Central memory CD8-positive, alpha-beta T cell (primary cell): Measurements from ENCODE around the gene RGS6.

ENCODE experiments used
- ATAC-seq: fragments of 150-1000 bp; cut with Tn5 transposase; replicated peaks from 2 replicates; pipeline ENCODE4 v1.10.0; 2022; ENCODE audit warnings: mild to moderate bottlenecking, moderate FRiP score, moderate number of reproducible peaks; ENCODE audit not compliant: poor library complexity, severe bottlenecking; ENCODE audit errors: extremely low read depth
- DNase-seq, 2 donors: peaks; one replicate each; pipeline ENCODE4 v3.0.0; 2021; ENCODE audit warnings: low spot score in 2 of 2
- H3K27ac Mint-ChIP-seq: one replicate; pipeline ENCODE4 v1.8.0; 2022; ENCODE audit warnings: low read depth, mild to moderate bottlenecking, moderate library complexity, mixed read lengths
- H3K27me3 Mint-ChIP-seq: one replicate; pipeline ENCODE4 v1.8.0; 2022; ENCODE audit warnings: mixed read lengths
- H3K36me3 Mint-ChIP-seq: one replicate; pipeline ENCODE4 v1.8.0; 2022; ENCODE audit warnings: mild to moderate bottlenecking, moderate library complexity, mixed read lengths; ENCODE audit not compliant: insufficient read depth
- H3K4me1 Mint-ChIP-seq: one replicate; pipeline ENCODE4 v1.8.0; 2022; ENCODE audit warnings: mixed read lengths
- H3K4me3 Mint-ChIP-seq: one replicate; pipeline ENCODE4 v1.8.0; 2022; ENCODE audit warnings: mild to moderate bottlenecking, moderate library complexity, mixed read lengths
- H3K9me3 Mint-ChIP-seq: one replicate; pipeline ENCODE4 v1.8.0; 2022; ENCODE audit warnings: mixed read lengths

RGS6 gene

GRCh38 chr14:71959055-71959454 lies 26.8 kb downstream of the RGS6 start:
- H3K9me3 Mint-ChIP-seq, result no peaks in the 10 kb centered on the region
- peaks cover 40% of the 10 kb centered on the region for H3K27me3 Mint-ChIP-seq
- ATAC-seq (no peak), DNase-seq (no peak)
- H3K36me3 Mint-ChIP-seq, result no peaks in the 10 kb centered on the region
- H3K4me3 Mint-ChIP-seq, result no peak overlapping the region
- no peaks in the 10 kb centered on the region for H3K4me1 Mint-ChIP-seq
- H3K27ac Mint-ChIP-seq, result no peak overlapping the region

DNA sequence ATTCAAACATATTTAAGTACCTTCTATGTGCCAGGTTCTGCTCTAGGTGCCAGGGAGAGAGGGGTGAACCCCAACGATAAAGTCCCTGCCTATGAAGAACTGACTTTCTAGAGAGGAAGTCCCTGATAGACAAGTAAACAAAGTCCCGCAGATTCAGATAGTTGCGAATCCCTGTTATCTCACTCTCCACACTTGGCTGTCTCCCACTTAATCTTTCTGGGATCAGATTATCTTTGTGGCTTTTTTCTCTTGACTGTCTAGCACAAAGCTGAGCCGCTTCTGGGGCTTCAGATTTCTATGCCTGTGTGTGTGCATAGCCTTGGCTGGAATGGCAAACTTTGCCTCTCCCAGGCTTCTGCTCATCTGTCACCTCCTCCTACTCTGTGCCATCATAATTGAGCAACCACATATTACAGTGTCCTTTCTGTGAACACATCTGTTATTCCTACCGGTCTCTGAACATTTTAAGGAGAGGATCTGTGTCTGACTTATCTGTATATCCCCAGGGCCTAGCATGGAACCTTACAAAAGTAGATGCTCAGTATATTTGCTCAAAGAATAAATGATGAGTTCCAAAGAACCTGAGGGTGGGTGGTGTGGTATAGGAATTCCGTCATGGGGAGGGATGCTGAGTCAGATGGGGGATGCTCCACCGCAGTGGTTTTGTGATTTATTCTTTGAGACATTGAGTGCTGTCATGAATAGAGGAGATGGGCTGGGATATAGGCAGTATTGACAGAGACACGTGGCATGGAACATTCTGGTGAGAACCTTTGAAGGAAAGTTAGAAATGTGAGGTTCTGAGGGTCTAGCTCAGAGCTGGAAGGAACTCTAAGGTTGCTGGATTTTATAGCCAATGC lies 28.5 kb downstream of the RGS6 start:
- no peak for ATAC-seq
- Mint-ChIP-seq H3K9me3 (no peaks in the 10 kb centered on the region), H3K36me3 (no peaks in the 10 kb centered on the region), H3K27me3 (peaks cover 48% of the 10 kb centered on the region), H3K27ac (no peak overlapping the region), H3K4me3 (no peak overlapping the region), H3K4me1 (no peaks in the 10 kb centered on the region)
- DNase-seq, result no peak

- Mint-ChIP-seq H3K9me3 (no peaks in the 10 kb centered on the region), H3K4me3 (no peak overlapping the region), H3K4me1 (no peaks in the 10 kb centered on the region), H3K36me3 (no peaks in the 10 kb centered on the region), H3K27ac (no peak overlapping the region), H3K27me3 (peaks cover 36% of the 10 kb centered on the region)
- DNase-seq, result no peak
- ATAC-seq, result no peak
Measured at GRCh38 chr14:71961972-71962371, 29.7 kb downstream of the RGS6 start.

- Mint-ChIP-seq H3K27me3 (peaks cover 26% of the 10 kb centered on the region), H3K36me3 (no peaks in the 10 kb centered on the region), H3K27ac (no peak overlapping the region), H3K9me3 (no peaks in the 10 kb centered on the region), H3K4me1 (no peaks in the 10 kb centered on the region), H3K4me3 (no peak overlapping the region)
- ATAC-seq, result no peak
- DNase-seq, result no peak
Measured at GRCh38 chr14:71964716-71965115, 32.5 kb downstream of the RGS6 start.

DNA sequence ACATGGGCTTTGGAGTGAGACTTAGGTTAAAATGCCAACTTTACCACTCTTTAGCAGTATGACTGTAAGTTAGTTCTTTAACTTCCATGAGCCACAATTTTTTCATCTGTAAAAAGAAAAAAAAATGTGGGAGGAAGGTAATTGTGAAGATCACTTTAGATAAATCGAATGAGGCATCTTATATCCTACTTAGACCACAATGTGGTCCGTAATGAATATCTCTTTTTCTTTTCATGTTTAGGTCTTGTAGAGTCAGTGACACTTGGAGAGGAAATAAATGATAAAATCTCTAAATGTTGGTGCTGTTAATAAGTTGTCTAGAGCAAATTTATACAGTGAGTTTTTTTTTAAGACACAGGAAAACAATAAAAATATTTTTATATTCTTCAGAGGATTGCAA lies 34.3 kb downstream of the RGS6 start:
- DNase-seq, result no peak
- H3K27ac Mint-ChIP-seq, result no peak overlapping the region
- ATAC-seq, result no peak
- no peaks in the 10 kb centered on the region for H3K36me3 Mint-ChIP-seq
- peaks cover 10% of the 10 kb centered on the region for H3K27me3 Mint-ChIP-seq
- peaks cover 6% of the 10 kb centered on the region for H3K9me3 Mint-ChIP-seq
- H3K4me1 Mint-ChIP-seq, result no peaks in the 10 kb centered on the region
- no peak overlapping the region for H3K4me3 Mint-ChIP-seq

GRCh38 chr14:71967704-71968103 lies 35.5 kb downstream of the RGS6 start:
- H3K36me3 Mint-ChIP-seq, result peaks cover 1% of the 10 kb centered on the region
- no peak for ATAC-seq
- H3K9me3 Mint-ChIP-seq, result peaks cover 6% of the 10 kb centered on the region
- H3K4me3 Mint-ChIP-seq, result no peak overlapping the region
- peaks cover 18% of the 10 kb centered on the region for H3K27me3 Mint-ChIP-seq
- no peak for DNase-seq
- H3K27ac Mint-ChIP-seq, result no peak overlapping the region
- H3K4me1 Mint-ChIP-seq, result no peaks in the 10 kb centered on the region

DNA sequence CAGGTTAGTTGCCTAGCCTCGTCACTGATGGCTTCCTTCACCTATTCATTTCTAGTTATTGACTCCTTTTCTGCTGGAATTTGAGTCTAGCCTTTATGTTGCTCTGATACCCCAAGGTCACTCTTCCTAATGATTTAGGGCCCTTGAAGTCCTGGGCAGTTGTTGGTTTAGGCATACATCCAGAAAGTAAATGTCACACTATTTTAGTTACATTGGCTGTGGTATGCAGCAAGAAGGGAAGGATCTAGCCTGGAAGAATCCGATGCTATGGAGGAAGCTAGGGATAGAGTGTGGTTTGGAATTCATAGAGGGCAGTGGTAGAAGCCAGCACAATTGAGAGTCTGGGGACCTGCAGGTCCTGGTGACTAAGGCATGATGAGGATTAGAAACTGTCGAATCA lies 38.0 kb downstream of the RGS6 start:
- H3K4me1 Mint-ChIP-seq, result no peaks in the 10 kb centered on the region

DNA sequence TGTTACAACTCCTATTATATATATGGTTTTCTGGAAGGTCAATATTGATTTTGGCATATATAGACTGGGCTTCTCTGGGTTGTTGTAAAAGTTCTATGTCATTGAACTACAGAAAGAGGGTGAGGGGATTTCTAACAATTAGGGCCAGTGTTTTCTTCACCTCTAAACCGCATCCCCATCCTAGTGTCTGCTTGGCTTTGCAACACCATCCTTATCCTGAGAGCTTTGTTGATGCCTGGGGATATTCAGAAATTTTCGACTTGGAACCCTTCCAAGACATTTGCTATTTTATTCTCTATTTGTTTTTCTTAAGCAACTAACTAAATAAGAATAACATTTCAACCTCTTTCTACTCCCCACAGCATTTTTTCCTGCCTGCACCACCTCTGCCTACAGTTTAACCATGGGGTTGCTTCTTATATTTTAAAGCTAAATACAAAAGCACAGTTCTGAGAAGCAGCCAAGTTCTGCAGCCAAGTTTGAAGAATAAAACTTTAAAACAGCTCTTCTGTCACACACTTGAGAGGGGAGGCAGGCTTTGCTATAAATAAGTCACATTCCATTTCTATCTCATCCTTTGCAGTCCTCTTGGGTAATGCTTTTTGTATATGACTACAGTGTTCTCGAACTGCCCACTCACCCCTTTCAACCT lies 53.4 kb downstream of the RGS6 start:
- DNase-seq (no peak), ATAC-seq (no peak)
- no peak overlapping the region for H3K4me3 Mint-ChIP-seq

More for the DNA sequence above, 38.0 kb downstream of the RGS6 start:
- peaks cover 15% of the 10 kb centered on the region for H3K27me3 Mint-ChIP-seq
- no peak overlapping the region for H3K4me3 Mint-ChIP-seq
- peaks cover 1% of the 10 kb centered on the region for H3K36me3 Mint-ChIP-seq
- ATAC-seq (no peak), DNase-seq (no peak)
- peaks cover 6% of the 10 kb centered on the region for H3K9me3 Mint-ChIP-seq
- no peak overlapping the region for H3K27ac Mint-ChIP-seq

DNA sequence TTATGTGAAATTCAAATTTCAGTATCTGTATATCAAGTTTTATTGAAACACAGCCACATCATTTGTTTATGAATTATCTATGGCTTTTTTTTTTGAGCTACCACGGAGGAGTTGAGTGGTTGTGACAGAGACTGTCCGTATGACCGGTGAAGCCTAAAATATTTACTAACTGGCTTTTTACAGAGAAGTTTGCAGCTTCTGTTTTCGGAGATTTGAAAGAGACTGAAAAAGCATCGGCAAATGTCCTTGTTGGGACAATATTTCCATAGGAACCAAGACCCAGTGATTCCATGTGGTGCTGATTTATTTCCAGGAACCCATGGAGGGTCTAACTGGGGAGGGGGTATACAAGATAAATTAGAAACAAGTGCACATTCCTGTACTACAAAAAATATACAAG lies 56.2 kb downstream of the RGS6 start:
- H3K27me3 Mint-ChIP-seq, result peaks cover 24% of the 10 kb centered on the region

More for the DNA sequence above, 53.4 kb downstream of the RGS6 start:
- Mint-ChIP-seq H3K27ac (no peak overlapping the region), H3K27me3 (peaks cover 40% of the 10 kb centered on the region), H3K36me3 (no peaks in the 10 kb centered on the region), H3K4me1 (no peaks in the 10 kb centered on the region), H3K9me3 (no peaks in the 10 kb centered on the region)

GRCh38 chr14:71988939-71989338 lies 56.7 kb downstream of the RGS6 start:
- DNase-seq (no peak), ATAC-seq (no peak)
- Mint-ChIP-seq H3K27ac (no peak overlapping the region), H3K4me1 (no peaks in the 10 kb centered on the region), H3K27me3 (peaks cover 21% of the 10 kb centered on the region), H3K36me3 (no peaks in the 10 kb centered on the region), H3K9me3 (no peaks in the 10 kb centered on the region), H3K4me3 (no peak overlapping the region)

More for the DNA sequence above, 56.2 kb downstream of the RGS6 start:
- no peaks in the 10 kb centered on the region for H3K9me3 Mint-ChIP-seq
- ATAC-seq (no peak), DNase-seq (no peak)
- H3K4me3 Mint-ChIP-seq, result no peak overlapping the region
- no peaks in the 10 kb centered on the region for H3K36me3 Mint-ChIP-seq
- H3K27ac Mint-ChIP-seq, result no peak overlapping the region
- H3K4me1 Mint-ChIP-seq, result no peaks in the 10 kb centered on the region

DNA sequence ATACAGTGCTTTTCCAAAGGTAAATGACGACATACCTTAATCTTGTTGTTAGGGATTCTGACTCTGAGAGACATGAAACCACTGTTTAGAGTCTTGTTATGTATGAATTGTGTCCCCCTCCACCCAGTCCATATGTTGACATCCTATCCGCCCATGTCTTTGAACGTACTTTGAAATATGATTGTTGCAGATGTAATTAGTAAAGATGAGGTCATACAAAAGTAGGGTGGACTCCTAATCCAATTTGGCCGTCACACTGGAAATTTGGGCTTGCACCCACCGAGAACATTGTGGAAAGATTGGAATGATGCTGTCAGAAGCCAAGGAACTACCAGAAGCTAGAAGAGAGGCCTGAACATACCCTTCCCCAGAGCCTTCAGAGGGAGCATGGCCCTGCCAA lies 62.2 kb downstream of the RGS6 start:
- no peak overlapping the region for H3K27ac Mint-ChIP-seq
- H3K27me3 Mint-ChIP-seq, result peaks cover 11% of the 10 kb centered on the region
- no peaks in the 10 kb centered on the region for H3K4me1 Mint-ChIP-seq
- H3K9me3 Mint-ChIP-seq, result no peaks in the 10 kb centered on the region
- no peaks in the 10 kb centered on the region for H3K36me3 Mint-ChIP-seq
- ATAC-seq (no peak), DNase-seq (no peak)
- H3K4me3 Mint-ChIP-seq, result no peak overlapping the region

GRCh38 chr14:71995741-71996140 lies 63.5 kb downstream of the RGS6 start:
- Mint-ChIP-seq H3K9me3 (peaks cover 7% of the 10 kb centered on the region), H3K27me3 (peaks cover 11% of the 10 kb centered on the region), H3K36me3 (no peaks in the 10 kb centered on the region), H3K4me1 (no peaks in the 10 kb centered on the region), H3K27ac (no peak overlapping the region), H3K4me3 (no peak overlapping the region)
- ATAC-seq, result no peak
- no peak for DNase-seq

- Mint-ChIP-seq H3K27me3 (peaks cover 11% of the 10 kb centered on the region), H3K36me3 (no peaks in the 10 kb centered on the region), H3K4me3 (no peak overlapping the region), H3K9me3 (peaks cover 7% of the 10 kb centered on the region), H3K4me1 (no peaks in the 10 kb centered on the region), H3K27ac (no peak overlapping the region)
- DNase-seq (no peak), ATAC-seq (no peak)
Measured at GRCh38 chr14:71996610-71997009, 64.4 kb downstream of the RGS6 start.
